ENCODE measurements around the gene DNAH8.
A peak's percentile ranks its signal among the peaks of the same experiment; 100 is the strongest.

The DNAH8 gene

DNA sequence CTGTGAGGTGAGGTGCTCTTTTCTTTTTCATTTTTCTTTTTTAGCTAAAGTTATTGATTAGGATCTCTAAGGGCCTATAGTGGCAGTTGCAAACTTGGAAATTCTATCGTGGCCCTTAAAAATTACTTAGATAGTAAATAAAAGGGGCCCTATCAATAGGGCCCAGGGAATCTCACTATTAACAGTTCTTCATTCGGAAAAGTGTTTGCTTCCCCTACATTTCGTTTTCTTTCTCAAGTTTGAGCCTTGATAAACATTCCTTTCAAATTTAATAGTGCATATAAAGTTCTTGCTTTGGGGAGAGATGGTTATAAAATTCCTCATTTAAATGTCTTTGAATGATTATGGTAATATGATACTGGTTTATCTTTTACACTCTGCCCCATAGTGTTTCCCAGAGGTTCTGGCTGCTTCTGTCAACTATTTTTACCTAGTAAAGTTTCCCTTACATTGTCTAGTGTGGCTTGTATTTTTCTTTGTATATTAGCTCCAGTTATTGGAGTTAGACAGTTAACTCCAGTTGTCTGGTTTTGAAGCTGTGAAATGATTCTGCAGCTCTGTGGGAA is 263.1 kb downstream of the DNAH8 start:
- DNase-seq: no peak

DNA sequence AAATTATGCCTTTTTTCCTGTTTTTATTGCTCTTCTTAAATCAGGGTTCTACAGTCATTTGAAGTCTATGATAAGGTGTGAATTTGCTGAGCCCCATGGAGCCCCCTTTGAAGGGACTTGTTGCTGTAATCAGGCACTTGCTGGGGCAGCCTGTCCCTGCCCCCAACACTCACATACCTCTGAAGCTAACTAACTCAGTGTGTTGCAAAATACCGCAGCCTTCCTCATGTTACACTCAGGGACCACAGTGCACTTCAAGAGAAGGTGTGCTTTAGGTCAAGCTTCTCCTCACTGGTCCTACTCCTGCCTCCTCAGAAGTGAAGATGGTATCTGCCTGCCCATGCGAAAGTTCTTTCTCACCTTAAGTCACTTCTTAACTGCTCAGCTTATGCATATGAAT is 267.4 kb downstream of the DNAH8 start:
- no peak for DNase-seq

GRCh38 chr6:38984723-38985122 is 269.6 kb downstream of the DNAH8 start:
- no peak for DNase-seq

DNA sequence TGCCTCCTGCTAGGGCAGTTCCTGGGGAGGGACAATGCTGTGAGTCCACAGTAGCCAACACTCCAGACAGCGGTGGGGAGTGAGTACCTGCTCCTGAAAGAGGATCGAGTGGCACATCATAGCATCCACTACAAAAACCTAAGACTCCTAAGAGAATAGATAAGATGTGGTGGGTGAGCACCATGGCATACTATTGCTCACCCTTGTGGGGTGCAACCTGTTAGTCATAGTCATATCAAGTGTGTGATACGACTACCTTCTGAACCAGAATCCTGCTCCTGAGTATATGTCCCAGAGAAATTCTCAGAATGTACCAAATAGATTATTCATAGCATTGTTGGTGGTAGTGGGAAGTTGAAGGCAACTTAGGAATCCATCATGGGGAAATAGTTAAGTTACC is 270.7 kb downstream of the DNAH8 start:
- DNase-seq: no peak

GRCh38 chr6:38987503-38987902 is 272.4 kb downstream of the DNAH8 start:
- no peak for DNase-seq

GRCh38 chr6:38988736-38989449 is 273.8 kb downstream of the DNAH8 start:
- DNase-seq: no peak

- no peak for DNase-seq
Measured at GRCh38 chr6:38990475-38990874, 275.4 kb downstream of the DNAH8 start.

- no peak for DNase-seq
Measured at GRCh38 chr6:38996676-38997075, 281.6 kb downstream of the DNAH8 start.

DNA sequence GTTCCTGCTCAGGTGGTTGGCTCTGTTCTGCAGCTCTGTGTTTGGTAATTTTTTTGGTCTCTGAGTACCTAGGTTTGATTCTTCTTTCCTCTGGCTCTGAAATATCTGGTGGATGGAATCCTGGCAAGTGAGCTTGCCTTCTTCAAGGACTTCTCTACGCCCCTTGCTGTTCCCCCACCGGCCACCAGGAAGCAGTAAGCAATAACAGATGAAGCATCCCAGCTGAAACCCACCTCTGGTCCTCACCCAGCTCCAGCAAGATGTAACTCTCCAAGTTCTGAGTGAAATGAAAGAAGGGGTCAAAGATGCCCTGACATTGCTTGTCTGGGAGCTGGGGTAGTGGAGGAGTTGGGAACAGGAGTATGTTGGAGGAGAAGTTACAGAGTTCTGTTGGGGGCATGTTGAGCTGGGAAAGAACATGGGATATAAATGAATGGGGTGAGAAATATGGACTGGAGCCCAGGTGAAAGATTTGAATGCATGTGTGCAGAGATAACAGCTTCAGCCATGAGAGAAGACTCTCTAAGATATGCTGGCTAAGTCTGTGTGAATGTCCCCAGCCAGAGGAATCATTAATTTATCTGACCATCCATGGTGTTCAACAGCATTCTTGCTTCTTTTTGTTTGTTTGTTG is 282.1 kb downstream of the DNAH8 start:
- DNase-seq: peak; percentile 2

GRCh38 chr6:39003072-39003471 is 288.0 kb downstream of the DNAH8 start:
- no peak for DNase-seq

GRCh38 chr6:39003492-39003891 is 288.4 kb downstream of the DNAH8 start:
- DNase-seq: no peak

- no peak for DNase-seq
Measured at GRCh38 chr6:39004801-39005200, 289.7 kb downstream of the DNAH8 start.

DNA sequence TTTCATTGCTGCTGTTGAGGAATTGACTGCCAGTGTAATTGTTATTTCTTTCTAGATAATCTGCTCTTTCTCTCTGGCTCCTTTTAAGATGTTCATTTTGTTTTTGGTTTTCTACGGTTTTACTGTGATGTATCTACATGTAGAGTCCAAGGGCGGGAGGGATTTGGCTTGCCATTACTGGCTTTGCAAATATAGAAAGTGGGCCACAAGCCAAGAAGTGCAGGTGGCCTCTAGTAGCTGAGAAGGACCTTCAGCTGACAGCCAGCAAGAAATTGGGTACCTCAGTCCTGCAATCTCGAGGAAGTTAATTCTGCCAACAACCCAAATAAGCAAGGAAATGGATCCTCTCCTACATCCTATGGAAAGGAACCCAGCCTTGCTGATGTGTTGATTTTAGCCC is 290.7 kb downstream of the DNAH8 start:
- DNase-seq: peak; percentile 37

DNA sequence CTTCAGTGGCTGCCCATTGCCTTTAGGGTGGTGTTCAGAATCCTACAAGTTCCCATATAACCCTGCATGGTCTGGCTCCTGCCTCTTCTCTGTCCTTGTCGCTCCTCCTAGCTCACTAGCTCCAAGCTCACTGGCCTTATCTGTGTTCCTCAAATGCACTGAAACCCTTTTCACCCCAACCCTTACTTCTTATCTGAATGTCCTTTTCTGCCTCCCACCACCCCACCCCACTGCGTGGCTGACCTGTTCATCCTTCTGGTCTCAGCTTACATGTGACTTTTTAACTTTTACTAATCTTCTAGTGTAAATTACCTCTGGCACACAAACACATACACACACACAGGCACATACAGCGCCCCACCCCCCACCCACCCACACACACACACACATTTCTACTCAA is 292.5 kb downstream of the DNAH8 start:
- no peak for DNase-seq

- DNase-seq: no peak
Measured at GRCh38 chr6:39008737-39009136, 293.6 kb downstream of the DNAH8 start.

DNA sequence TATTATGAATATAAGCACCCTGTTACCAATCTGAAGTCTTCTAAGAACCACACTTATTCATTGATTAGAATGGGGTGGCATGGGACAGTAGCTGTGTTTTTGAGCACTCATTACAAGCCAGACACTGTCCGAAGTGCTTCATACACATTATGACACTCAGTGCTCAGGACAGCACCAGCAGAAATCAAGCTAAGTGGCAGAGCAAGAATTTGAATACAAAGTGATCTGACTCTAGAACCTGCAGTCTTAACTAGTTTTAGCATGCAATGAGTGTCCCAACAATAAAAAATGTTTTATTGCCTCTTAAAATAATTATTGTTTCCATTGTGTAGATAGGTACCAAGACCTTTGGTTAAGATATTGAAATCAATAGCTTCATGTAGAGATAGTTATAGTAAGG is 294.4 kb downstream of the DNAH8 start:
- DNase-seq: no peak

- DNase-seq: no peak
Measured at GRCh38 chr6:39016839-39017546, 301.9 kb downstream of the DNAH8 start.

- no peak for DNase-seq
Measured at GRCh38 chr6:39017547-39017880, 302.4 kb downstream of the DNAH8 start.

DNA sequence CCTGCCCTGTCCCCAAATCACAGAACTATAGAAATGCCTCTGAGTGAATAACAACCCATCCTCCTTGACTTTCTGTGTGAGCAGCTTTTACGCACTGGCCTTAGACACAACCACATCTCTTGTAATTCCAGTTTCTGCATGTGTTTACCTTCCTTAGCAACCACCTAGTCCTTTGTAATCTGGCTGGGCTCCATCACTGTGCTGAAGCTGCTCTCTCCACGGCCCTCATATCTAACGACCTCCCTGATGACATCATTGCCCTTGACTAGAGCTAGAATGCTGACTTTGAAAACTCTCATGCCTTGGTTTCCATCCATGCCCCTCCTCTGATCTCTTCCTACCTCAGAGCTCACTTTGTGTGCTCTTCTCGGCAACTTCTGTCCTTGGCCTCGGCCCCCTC is 303.0 kb downstream of the DNAH8 start:
- DNase-seq: no peak

DNA sequence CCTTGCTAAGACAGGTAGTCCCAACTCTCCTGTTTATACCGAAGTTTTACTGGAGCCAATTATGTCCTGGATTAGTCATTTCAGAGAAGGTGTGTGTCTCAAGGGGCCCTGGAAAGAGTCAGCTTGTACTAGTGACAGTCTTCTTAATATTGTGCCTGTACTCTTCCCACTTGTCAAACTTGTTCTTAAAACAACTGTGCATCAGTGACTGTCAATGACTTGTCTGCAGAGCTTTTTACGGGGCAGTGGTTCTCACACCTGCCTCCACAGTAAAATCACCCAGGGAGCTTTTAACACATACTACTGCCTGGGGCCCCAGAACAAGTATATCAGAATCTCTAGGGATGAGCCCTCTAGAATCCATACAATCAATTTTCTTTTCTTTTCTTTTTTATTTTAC is 305.0 kb downstream of the DNAH8 start:
- no peak for DNase-seq

DNA sequence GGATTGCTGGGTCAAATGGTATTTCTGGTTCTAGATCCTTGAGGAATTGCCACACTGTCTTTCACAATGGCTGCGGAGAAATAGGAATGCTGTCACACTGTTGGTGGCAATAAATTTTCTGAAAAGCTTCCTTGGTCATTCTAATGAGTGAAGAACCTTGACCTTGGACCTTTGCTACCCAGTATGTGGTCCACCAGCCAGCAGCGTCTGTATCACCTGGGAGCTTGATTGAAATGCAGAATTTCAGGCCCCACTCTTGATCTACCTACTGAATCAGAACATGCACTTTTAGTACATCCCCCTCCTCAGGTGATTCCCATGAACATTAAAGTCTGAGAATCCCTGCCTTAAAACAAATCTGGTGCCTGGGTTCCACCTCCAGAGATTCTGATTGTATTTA is 305.9 kb downstream of the DNAH8 start:
- DNase-seq: no peak

GRCh38 chr6:39021779-39022178 is 306.7 kb downstream of the DNAH8 start:
- no peak for DNase-seq

DNA sequence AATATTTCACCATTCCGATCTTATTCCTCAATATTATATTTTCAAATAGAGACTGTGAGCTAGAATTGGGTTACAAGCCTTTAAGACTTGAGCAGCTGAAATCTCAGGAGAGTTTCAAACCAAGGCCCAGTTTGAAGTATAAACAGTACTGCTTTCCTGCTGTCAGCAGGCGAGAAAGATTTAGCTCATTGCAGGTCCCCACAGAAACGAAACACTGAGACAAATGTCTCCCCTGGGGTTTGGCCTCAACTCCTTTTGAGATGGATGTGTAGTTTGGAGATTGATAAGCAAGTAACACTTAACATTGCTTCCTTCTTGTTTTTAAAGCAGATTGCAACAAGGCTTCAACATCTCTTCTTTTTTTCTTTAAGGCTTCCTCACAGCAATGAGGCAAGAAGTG is 311.1 kb downstream of the DNAH8 start:
- no peak for DNase-seq
